K562 (cell line): Measurements from ENCODE around the gene XPO6. TPM values are rescaled to one million over a fixed set of nuclear protein-coding genes. Genes with fewer than 3 reads are reported as not detected.

Source experiments
- ATAC-seq: fragments of 200-7000 bp; cut with Tn5 transposase; 3 replicates; pipeline ENCODE4 v1.9.1; 2020; ENCODE audit warnings: moderate library complexity
- BruUV-seq: library from RNA; stranded (reverse); fragments of 400-500 nt; replicated peaks from 2 replicates; lab custom pipeline; 2021; lab: Mats Ljungman, UMichigan
- CTCF ChIA-PET: fragments of 300-600 bp; formaldehyde crosslinking; extraction: SDS; loops from one replicate; lab custom pipeline; 2021; ENCODE audit warnings: low intra/inter-chr PET ratio; lab: Yijun Ruan, JAX
- POLR2A ChIA-PET: fragments of 300-600, 350-650 bp; sonication (Branson Sonifier 250); formaldehyde crosslinking; extraction: SDS; loops from one replicate; lab custom pipeline; 2021; ENCODE audit warnings: antibody characterized with exemption, inconsistent platforms; lab: Yijun Ruan, JAX
- DNase-seq, 4 experiments: peaks; one replicate each; pipeline versions ENCODE4 v3.0.0 to v3.0.0-alpha.2; 2011 to 2018; ENCODE audit warnings: low spot score in 3 of 4, mixed read lengths in 3 of 4; ENCODE audit errors: extremely low read depth in 1 of 4
- FAIRE-seq: peaks from 2 replicates; lab custom pipeline; 2011; peaks lifted over from hg19 to GRCh38; lab: Jason Lieb, UNC
- H2AFZ ChIP-seq: 2 replicates; pipeline ENCODE4 v1.6.0; 2011; ENCODE audit warnings: low read depth, low read length, control low read depth, inconsistent platforms
- H3K27ac ChIP-seq: fragments of 200-600 bp; 3 replicates; pipeline ENCODE4 v1.8.0; 2011; ENCODE audit warnings: low read depth, mild to moderate bottlenecking, control low read depth, inconsistent platforms, low read length, moderate library complexity, mixed read lengths; ENCODE audit errors: extremely low read depth
- H3K27me3 ChIP-seq, 2 experiments: fragments of 300-600 bp in 1 of 2; 2 replicates in 1 of 2; 3 replicates in 1 of 2; pipeline versions ENCODE4 v1.6.0 to v1.8.0; 2011; ENCODE audit warnings: inconsistent platforms in 2 of 2, low read length in 2 of 2, mild to moderate bottlenecking in 1 of 2, mixed read lengths in 1 of 2, moderate library complexity in 1 of 2; ENCODE audit not compliant: control insufficient read depth in 2 of 2, insufficient read depth in 2 of 2
- H3K36me3 ChIP-seq: fragments of 300-600 bp; 3 replicates; pipeline ENCODE4 v1.8.0; 2011; ENCODE audit warnings: mild to moderate bottlenecking, low read length, inconsistent platforms; ENCODE audit not compliant: control insufficient read depth, insufficient read depth
- H3K4me1 ChIP-seq, 2 experiments: fragments of 200-600 bp in 1 of 2; replicated peaks in 1 of 2; 2 replicates in 1 of 2; 3 replicates in 1 of 2; pipeline versions ENCODE4 v1.5.1 to v1.8.0; 2011; ENCODE audit warnings: inconsistent platforms in 2 of 2, low read length in 2 of 2, mild to moderate bottlenecking in 1 of 2, mixed read lengths in 1 of 2, moderate library complexity in 1 of 2; ENCODE audit not compliant: control insufficient read depth in 2 of 2, insufficient read depth in 2 of 2
- H3K4me2 ChIP-seq: 2 replicates; pipeline ENCODE4 v1.6.1; 2011; ENCODE audit warnings: low read length, control low read depth, inconsistent platforms, mixed read lengths; ENCODE audit not compliant: insufficient read depth
- H3K4me3 ChIP-seq: fragments of 200-600 bp; sonication (generic), shearing (Covaris generic); 2 replicates; pipeline ENCODE4 v1.5.1; 2016; ENCODE audit warnings: control low read depth, inconsistent platforms
- H3K79me2 ChIP-seq: fragments of 200-600 bp; 3 replicates; pipeline ENCODE4 v1.8.0; 2011; ENCODE audit warnings: low read length, inconsistent platforms; ENCODE audit not compliant: control insufficient read depth, insufficient read depth
- H3K9ac ChIP-seq, 2 experiments: 2 replicates each; pipeline versions ENCODE4 v1.6.0 to v1.6.1; 2011; ENCODE audit warnings: low read depth in 2 of 2, low read length in 2 of 2, control low read depth in 1 of 2, inconsistent platforms in 1 of 2, mild to moderate bottlenecking in 1 of 2, mixed read lengths in 1 of 2; ENCODE audit not compliant: insufficient read depth in 1 of 2
- H3K9me1 ChIP-seq: one replicate; pipeline ENCODE4 v1.6.0; 2011; ENCODE audit warnings: inconsistent platforms, mild to moderate bottlenecking, low read length, moderate library complexity; ENCODE audit not compliant: control insufficient read depth, insufficient read depth
- H3K9me3 ChIP-seq: replicated peaks from 2 replicates; pipeline ENCODE4 v1.5.1; 2011; ENCODE audit warnings: low read depth, low read length, inconsistent platforms; ENCODE audit not compliant: control insufficient read depth, insufficient read depth
- H4K20me1 ChIP-seq: replicated peaks from 2 replicates; pipeline ENCODE4 v1.6.1; 2011; ENCODE audit warnings: low read length, inconsistent platforms, mixed read lengths; ENCODE audit not compliant: control insufficient read depth, insufficient read depth
- ARID3B ChIP-seq: fragments of 250-450 bp; sonication (Bioruptor Pico); IDR thresholded peaks from 2 replicates; pipeline ENCODE4 v1.4.0; 2020; ENCODE audit warnings: borderline replicate concordance
- C11orf30 ChIP-seq: fragments of 450-650 bp; IDR thresholded peaks from 2 replicates; pipeline ENCODE4 v1.6.1; 2016; ENCODE audit warnings: low read depth, mild to moderate bottlenecking
- E2F3 ChIP-seq: fragments of 250-450 bp; sonication (Bioruptor Pico); IDR thresholded peaks from 2 replicates; pipeline ENCODE4 v1.4.0; 2020; ENCODE audit warnings: mild to moderate bottlenecking
- NR2F6 ChIP-seq: fragments of 450-650 bp; formaldehyde crosslinking; IDR thresholded peaks from 2 replicates; pipeline ENCODE4 v1.4.0; 2020; ENCODE audit warnings: mild to moderate bottlenecking
- PKNOX1 ChIP-seq: fragments of 450-650 bp; IDR thresholded peaks from 2 replicates; pipeline ENCODE4 v1.6.1; 2016
- POLR2AphosphoS5 ChIP-seq: IDR thresholded peaks from 2 replicates; pipeline ENCODE4 v1.6.1; 2011; ENCODE audit warnings: mild to moderate bottlenecking, low read depth, low read length, moderate library complexity; ENCODE audit not compliant: control insufficient read depth, insufficient read depth
- TAL1 ChIP-seq: fragments of 450-650 bp; IDR thresholded peaks from 2 replicates; pipeline ENCODE4 v1.6.1; 2016; ENCODE audit warnings: mild to moderate bottlenecking
- TCFL5 ChIP-seq: fragments of 250-450 bp; sonication (Bioruptor Pico); conservative IDR thresholded peaks from 2 replicates; pipeline ENCODE4 v1.6.1; 2021; ENCODE audit warnings: mild to moderate bottlenecking, moderate library complexity, matching md5 sums
- TRIM25 ChIP-seq: fragments of 450-650 bp; IDR thresholded peaks from 2 replicates; pipeline ENCODE4 v1.7.0; 2016; ENCODE audit warnings: borderline replicate concordance
- ZBTB34 ChIP-seq: fragments of 250-450 bp; sonication (Bioruptor Pico); IDR thresholded peaks from 2 replicates; pipeline ENCODE4 v1.8.0; 2021; ENCODE audit warnings: mild to moderate bottlenecking, moderate library complexity
- ZBTB9 ChIP-seq: fragments of 450-650 bp; formaldehyde crosslinking; IDR thresholded peaks from 2 replicates; pipeline ENCODE4 v1.4.0; 2020; ENCODE audit warnings: mild to moderate bottlenecking, moderate library complexity
- ZC3H8 ChIP-seq: fragments of 450-650 bp; IDR thresholded peaks from 2 replicates; pipeline ENCODE4 v1.6.1; 2017
- ZNF184 ChIP-seq: sonication (generic); formaldehyde crosslinking; IDR thresholded peaks from 2 replicates; pipeline ENCODE4 v1.5.0; 2020; ENCODE audit warnings: missing genetic modification reagents
- ZNF830 ChIP-seq: fragments of 250-450 bp; sonication (Bioruptor Pico); IDR thresholded peaks from 2 replicates; pipeline ENCODE4 v1.5.0; 2021; ENCODE audit warnings: mild to moderate bottlenecking
- WGBS: fragments of 100-300 bp; shearing (Covaris generic); methylation state at CpG from one replicate; pipeline ENCODE4 v1.1.6; 2016; ENCODE audit warnings: low coverage, mixed read lengths; ENCODE audit not compliant: insufficient coverage; ENCODE audit errors: missing lambda C conversion rate; 5-methylcytosine and 5-hydroxymethylcytosine counted together
- in situ Hi-C: fragments of 300-500 bp; cut with MboI; formaldehyde crosslinking; loops from 4 replicates; pipeline ENCODE4 v1.15.0; 2018; ENCODE audit warnings: inconsistent platforms, mixed read lengths
- intact Hi-C: fragments of 100-400 bp; cut with micrococcal nuclease; formaldehyde crosslinking; loops from 2 replicates; pipeline ENCODE4 v1.14.2; 2022
- polyA plus RNA-seq, 8 experiments: library from polyadenylated mRNA; depleted of rRNA in 4 of 8; stranded (reverse) in 5 of 8; unstranded in 3 of 8; fragments of >200 nt; fragmentation: Nextera tagmentation in 2 of 8; fragmentation: Illumina TruSeq in 1 of 8; extraction: Ambion mirVana in 2 of 8; extraction: Trizol in 1 of 8; gene quantifications; 2 replicates each; pipeline versions ENCODE4 v1.2.1 to v1.2.3, GENCODE V29; 2011 to 2014; ENCODE audit warnings: inconsistent platforms in 1 of 8, missing spikeins in 1 of 8
- total RNA-seq, 7 experiments: library from RNA; depleted of rRNA in 6 of 7; stranded (reverse); fragments of >200 nt in 6 of 7; fragmentation: Illumina TruSeq in 2 of 7; extraction: Trizol in 2 of 7; gene quantifications; 2 replicates each; pipeline versions ENCODE4 v1.2.1 to v1.2.3, GENCODE V29; 2011 to 2021; ENCODE audit warnings: low replicate concordance in 1 of 7

The XPO6 gene
- total and polyA plus RNA-seq, 9 of the 15 experiments (the other 6 are each of a cell fraction or from before 2014, with no cell fraction given) = 11.2 to 196 (median 119) TPM

- no peak for TF ChIP-seq POLR2AphosphoS5
Observed at GRCh38 chr16:28204204-28204603, 7.6 kb downstream of the XPO6 start (continued).

- FAIRE-seq = no peak
- Histone ChIP-seq H3K36me3 (peaks cover 77% of the 10 kb centered on the region), H3K79me2 (peaks cover 95% of the 10 kb centered on the region), H3K4me3 (no peak overlapping the region), H3K27ac (peak overlapping the region; percentile 55; the same call in 2 of the 3 replicates), H3K27me3 (no peaks in the 10 kb centered on the region), H3K9ac (no peak overlapping the region; a peak in 1 of 4 replicates), H3K4me1 (peaks cover 0 to 10% of the 10 kb centered on the region in 2 experiments; a peak in 2 of 5 replicates), H4K20me1 (peaks cover 35% of the 10 kb centered on the region), H2AFZ (no peak overlapping the region), H3K4me2 (no peak overlapping the region), H3K9me1 (peaks cover 3% of the 10 kb centered on the region), H3K9me3 (no peaks in the 10 kb centered on the region)
- no TSS peak for BruUV-seq
- intact Hi-C loops = no loop called here
- peak; percentile 72 for ATAC-seq
- ChIA-PET CTCF (no interaction called here), POLR2A (interaction anchor here (1.0 to 4.0 kb wide), 5 partner anchors 8 to 18 kb away, joined by 3 to 21 read pairs (median 4); no protein-coding TSS in a partner anchor)
- peak in 2 of 4 experiments; percentile 60 to 62 for DNase-seq
- 85% methylated on average over 6 of the region's 6 CpGs for WGBS
- in situ Hi-C loops = no loop called here
- no peak for TF ChIP-seq PKNOX1
- no peak for TF ChIP-seq ZBTB9 (CRISPR knock-in tag)
- 0 out of 2 replicates have a peak, but pooled peaks have one; percentile 14 for TF ChIP-seq C11orf30
- TF ChIP-seq ZC3H8 = no peak
- TF ChIP-seq TRIM25 = no peak
- TF ChIP-seq ARID3B = no peak
- no peak for TF ChIP-seq TCFL5 (CRISPR knock-in tag)
- no peak for TF ChIP-seq E2F3 (CRISPR knock-in tag)
- no peak for TF ChIP-seq TAL1
- TF ChIP-seq ZNF184 = no peak
- TF ChIP-seq ZNF830 = no peak
- TF ChIP-seq ZBTB34 (CRISPR knock-in tag) = no peak
- TF ChIP-seq NR2F6 (CRISPR knock-in tag) = no peak
Observed at GRCh38 chr16:28202147-28202746, 9.5 kb downstream of the XPO6 start.
